ENCODE measurements around the gene HEBP1.

The HEBP1 gene

DNA sequence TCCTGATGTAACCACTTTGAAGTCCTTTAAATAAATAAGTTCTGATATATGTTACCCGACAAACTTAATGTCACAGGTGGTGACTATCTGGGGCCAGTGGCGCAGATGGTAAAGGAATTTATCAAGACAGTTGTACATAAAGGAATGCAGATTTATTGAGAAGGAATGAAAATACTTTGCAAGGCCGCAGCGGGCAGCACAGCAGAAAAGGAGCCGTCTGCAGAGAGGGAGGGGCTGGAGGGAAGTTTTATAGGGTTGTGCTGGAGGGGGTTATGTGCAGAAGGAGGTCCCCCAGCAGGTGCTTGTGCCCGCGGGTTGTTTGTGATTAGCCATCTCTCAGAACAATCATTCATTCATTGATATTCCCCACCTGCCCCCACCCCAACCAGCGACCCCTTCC, 65.5 kb downstream of the HEBP1 start:
- H3K27ac ChIP-seq (ENCODE audit: low read depth, low read length): no peak overlapping the region
- H4K20me1 ChIP-seq (ENCODE audit: control insufficient read depth, insufficient read depth, low read depth, low read length): no peaks in the 10 kb centered on the region
- no peaks in the 10 kb centered on the region for H3K79me2 ChIP-seq (ENCODE audit: control insufficient read depth, low read length)
- H3K4me1 ChIP-seq (ENCODE audit: control insufficient read depth, low read length): no peaks in the 10 kb centered on the region
- H3K4me2 ChIP-seq (ENCODE audit: low read length): no peak overlapping the region
- TF ChIP-seq, protein P1, sequence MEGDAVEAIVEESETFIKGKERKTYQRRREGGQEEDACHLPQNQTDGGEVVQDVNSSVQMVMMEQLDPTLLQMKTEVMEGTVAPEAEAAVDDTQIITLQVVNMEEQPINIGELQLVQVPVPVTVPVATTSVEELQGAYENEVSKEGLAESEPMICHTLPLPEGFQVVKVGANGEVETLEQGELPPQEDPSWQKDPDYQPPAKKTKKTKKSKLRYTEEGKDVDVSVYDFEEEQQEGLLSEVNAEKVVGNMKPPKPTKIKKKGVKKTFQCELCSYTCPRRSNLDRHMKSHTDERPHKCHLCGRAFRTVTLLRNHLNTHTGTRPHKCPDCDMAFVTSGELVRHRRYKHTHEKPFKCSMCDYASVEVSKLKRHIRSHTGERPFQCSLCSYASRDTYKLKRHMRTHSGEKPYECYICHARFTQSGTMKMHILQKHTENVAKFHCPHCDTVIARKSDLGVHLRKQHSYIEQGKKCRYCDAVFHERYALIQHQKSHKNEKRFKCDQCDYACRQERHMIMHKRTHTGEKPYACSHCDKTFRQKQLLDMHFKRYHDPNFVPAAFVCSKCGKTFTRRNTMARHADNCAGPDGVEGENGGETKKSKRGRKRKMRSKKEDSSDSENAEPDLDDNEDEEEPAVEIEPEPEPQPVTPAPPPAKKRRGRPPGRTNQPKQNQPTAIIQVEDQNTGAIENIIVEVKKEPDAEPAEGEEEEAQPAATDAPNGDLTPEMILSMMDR (IDR thresholded peaks at IDR 0.05; ENCODE audit: low read depth, low read length, poor library complexity, severe bottlenecking): no peak
- no peak for TF ChIP-seq EZH2phosphoT487 (IDR thresholded peaks at IDR 0.05; ENCODE audit: borderline replicate concordance, low read length)
- H3K9me3 ChIP-seq (ENCODE audit: control insufficient read depth, insufficient read depth, low read length): no peaks in the 10 kb centered on the region
- H3K4me3 ChIP-seq (ENCODE audit: low read length): no peak overlapping the region
- peaks cover 3% of the 10 kb centered on the region; the same call in 1 of the 2 replicates for H3K27me3 ChIP-seq (ENCODE audit: control insufficient read depth, low read length)
- H3K9me2 ChIP-seq (replicated peaks; ENCODE audit: control insufficient read depth, low read length): no peaks in the 10 kb centered on the region
- H3K36me3 ChIP-seq (ENCODE audit: control insufficient read depth, low read length): no peaks in the 10 kb centered on the region
- H3F3A ChIP-seq (ENCODE audit: control insufficient read depth, insufficient read depth): no peaks in the 10 kb centered on the region

DNA sequence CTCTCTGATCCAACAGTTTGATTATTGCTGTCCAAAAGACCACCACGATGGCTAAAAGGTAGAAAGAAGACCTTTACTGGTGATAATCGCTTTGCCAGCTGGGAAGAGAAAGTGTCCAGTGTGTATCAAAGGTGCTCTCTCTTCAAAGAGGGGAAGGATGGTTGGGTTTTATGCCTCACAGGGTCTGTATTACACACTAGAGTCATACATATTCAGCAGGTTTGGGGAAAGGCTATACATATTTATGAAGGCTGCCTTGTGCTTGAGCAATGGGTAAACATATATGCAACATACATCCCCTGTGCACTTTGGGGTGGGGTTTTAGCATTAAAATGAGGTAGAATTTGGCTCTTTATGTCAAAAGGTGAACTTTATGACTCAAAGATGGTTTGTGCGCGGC, 66.3 kb downstream of the HEBP1 start:
- Histone ChIP-seq H3K4me1 (ENCODE audit: control insufficient read depth, low read length) (no peaks in the 10 kb centered on the region), H3F3A (ENCODE audit: control insufficient read depth, insufficient read depth) (no peaks in the 10 kb centered on the region), H3K9me3 (ENCODE audit: control insufficient read depth, insufficient read depth, low read length) (no peaks in the 10 kb centered on the region), H3K36me3 (ENCODE audit: control insufficient read depth, low read length) (no peaks in the 10 kb centered on the region), H3K27ac (ENCODE audit: low read depth, low read length) (no peak overlapping the region), H3K4me3 (ENCODE audit: low read length) (no peak overlapping the region), H4K20me1 (ENCODE audit: control insufficient read depth, insufficient read depth, low read depth, low read length) (no peaks in the 10 kb centered on the region), H3K9me2 (replicated peaks; ENCODE audit: control insufficient read depth, low read length) (no peaks in the 10 kb centered on the region), H3K79me2 (ENCODE audit: control insufficient read depth, low read length) (no peaks in the 10 kb centered on the region), H3K4me2 (ENCODE audit: low read length) (no peak overlapping the region), H3K27me3 (ENCODE audit: control insufficient read depth, low read length) (peaks cover 3% of the 10 kb centered on the region; the same call in 1 of the 2 replicates)
- TF ChIP-seq EZH2phosphoT487 (IDR thresholded peaks at IDR 0.05; ENCODE audit: borderline replicate concordance, low read length): no peak
- TF ChIP-seq, protein P1 (IDR thresholded peaks at IDR 0.05; ENCODE audit: low read depth, low read length, poor library complexity, severe bottlenecking): no peak

DNA sequence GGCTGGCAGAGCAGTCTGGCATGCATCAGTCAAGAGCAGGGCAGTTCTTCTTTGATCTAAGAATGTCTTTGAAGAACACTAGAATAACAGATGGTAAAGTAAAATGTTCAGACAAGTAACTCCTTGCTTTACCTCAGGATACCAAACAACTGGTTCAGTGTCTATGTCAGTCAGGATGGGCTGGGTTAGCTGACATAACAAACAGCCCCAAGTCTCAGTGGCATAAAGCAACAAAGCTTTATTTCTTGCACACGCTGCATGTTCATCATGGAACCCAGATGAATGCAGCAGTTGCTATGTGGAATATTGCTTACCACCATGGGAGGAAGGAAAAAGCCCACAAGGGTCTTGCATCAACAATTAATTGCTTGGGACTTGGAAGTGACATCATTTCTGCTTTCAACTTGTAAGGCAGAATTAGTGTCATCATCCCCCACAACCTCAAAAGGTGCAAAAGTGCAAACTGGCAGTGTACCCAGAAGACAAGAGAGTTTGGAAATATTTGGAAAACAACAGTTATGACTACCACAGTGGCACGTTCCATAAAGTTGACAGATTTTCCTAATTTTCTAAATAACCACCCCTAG, 69.3 kb downstream of the HEBP1 start:
- TF ChIP-seq, protein P1 (IDR thresholded peaks at IDR 0.05; ENCODE audit: low read depth, low read length, poor library complexity, severe bottlenecking): no peak
- TF ChIP-seq EZH2phosphoT487 (IDR thresholded peaks at IDR 0.05; ENCODE audit: borderline replicate concordance, low read length): no peak
- no peak overlapping the region for H3K4me2 ChIP-seq (ENCODE audit: low read length)
- H3K9me3 ChIP-seq (ENCODE audit: control insufficient read depth, insufficient read depth, low read length): no peaks in the 10 kb centered on the region
- no peaks in the 10 kb centered on the region for H4K20me1 ChIP-seq (ENCODE audit: control insufficient read depth, insufficient read depth, low read depth, low read length)
- no peaks in the 10 kb centered on the region for H3K4me1 ChIP-seq (ENCODE audit: control insufficient read depth, low read length)
- H3K9me2 ChIP-seq (replicated peaks; ENCODE audit: control insufficient read depth, low read length): no peaks in the 10 kb centered on the region
- H3K79me2 ChIP-seq (ENCODE audit: control insufficient read depth, low read length): no peaks in the 10 kb centered on the region
- H3K36me3 ChIP-seq (ENCODE audit: control insufficient read depth, low read length): no peaks in the 10 kb centered on the region
- no peak overlapping the region for H3K4me3 ChIP-seq (ENCODE audit: low read length)
- no peak overlapping the region for H3K27ac ChIP-seq (ENCODE audit: low read depth, low read length)
- peaks cover 3% of the 10 kb centered on the region; the same call in 1 of the 2 replicates for H3K27me3 ChIP-seq (ENCODE audit: control insufficient read depth, low read length)
- H3F3A ChIP-seq (ENCODE audit: control insufficient read depth, insufficient read depth): no peaks in the 10 kb centered on the region

Data from DOHH2 (cell line).